ENCODE measurements around the gene CERS4.

DNA sequence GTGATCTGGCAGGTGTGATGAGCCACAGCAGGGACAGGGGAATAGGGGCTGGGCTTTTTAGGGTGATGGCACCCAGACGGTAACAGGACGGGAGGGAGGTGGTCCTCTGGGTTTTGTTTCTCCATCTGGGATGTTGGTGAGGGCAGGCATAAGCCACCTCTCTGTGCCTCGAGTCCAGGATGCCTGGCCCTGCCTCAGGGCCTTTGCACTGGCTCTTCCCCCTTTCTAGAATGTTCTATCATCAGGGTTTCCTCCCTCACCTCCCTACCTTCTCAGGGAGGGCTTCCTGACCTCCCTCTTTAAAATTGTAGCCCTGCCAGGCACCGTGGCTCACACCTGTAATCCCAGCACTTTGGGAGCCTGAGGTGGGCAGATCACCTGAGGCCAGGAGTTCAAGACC is 6.6 kb downstream of the CERS4 start:
- TF ChIP-seq POLR2AphosphoS5 (IDR thresholded peaks at IDR 0.05) (no peak), CTCF (IDR thresholded peaks at IDR 0.05) (no peak), POLR2A (IDR thresholded peaks at IDR 0.05) (no peak), EP300 (IDR thresholded peaks at IDR 0.05) (no peak)
